HCT116 (cell line): Measurements from ENCODE around the gene VWA1. TPM values are rescaled to one million over a fixed set of nuclear protein-coding genes. Genes with fewer than 3 reads are reported as not detected.

ENCODE experiments used
- ATAC-seq: fragments of 200-7000 bp; cut with Tn5 transposase; 2 replicates; pipeline ENCODE4 v1.9.1; 2020; ENCODE audit warnings: mild to moderate bottlenecking, moderate library complexity
- BruUV-seq: library from RNA; stranded (reverse); fragments of 400-500 nt; replicated peaks from 2 replicates; lab custom pipeline; 2021; lab: Mats Ljungman, UMichigan
- CTCF ChIA-PET: fragments of 300-600 bp; sonication (Branson Sonifier 250); formaldehyde crosslinking; loops from one replicate; lab custom pipeline; 2021; ENCODE audit warnings: antibody characterized with exemption; lab: Charles Lee
- POLR2A ChIA-PET: fragments of 300-600, 350-600 bp; sonication (Branson Sonifier 250); formaldehyde crosslinking; loops from one replicate; lab custom pipeline; 2021; ENCODE audit warnings: antibody characterized with exemption; lab: Charles Lee
- RAD21 ChIA-PET, 2 experiments: fragments of 300-600 bp; sonication (Branson Sonifier 250); formaldehyde crosslinking; loops; one replicate each; lab custom pipeline; 2023; ENCODE audit warnings: low total read pairs in 2 of 2; ENCODE audit not compliant: uncharacterized antibody in 2 of 2, unreplicated experiment in 2 of 2, low non-redundant PET in 1 of 2; lab: Charles Lee
- DNase-seq: peaks from one replicate; pipeline ENCODE4 v3.0.0-alpha.2; 2010; ENCODE audit warnings: low read depth, low spot score
- H2AFZ ChIP-seq: fragments of 200-600 bp; shearing (Covaris generic), sonication (generic); 2 replicates; pipeline ENCODE4 v1.6.1; 2017; ENCODE audit warnings: low read depth, mixed run types, mixed read lengths, antibody characterized with exemption, low read length; ENCODE audit not compliant: poor library complexity, severe bottlenecking
- H3K27ac ChIP-seq: 2 replicates; pipeline ENCODE4 v1.5.1; 2012; ENCODE audit warnings: low read depth, low read length
- H3K27me3 ChIP-seq: fragments of 200-600 bp; sonication (generic); 2 replicates; pipeline ENCODE4 v1.6.1; 2016; ENCODE audit warnings: mixed run types, low read length, mixed read lengths; ENCODE audit not compliant: insufficient read depth
- H3K36me3 ChIP-seq, 2 experiments: fragments of 200-500 bp in 1 of 2; fragments of 200-600 bp in 1 of 2; sonication (Bioruptor generic) in 1 of 2; sonication (generic) in 1 of 2; 2 replicates each; pipeline versions ENCODE4 v1.5.1 to v1.6.1; 2014 to 2016; ENCODE audit warnings: low read length in 2 of 2, inconsistent platforms in 1 of 2, mixed read lengths in 1 of 2, mixed run types in 1 of 2; ENCODE audit not compliant: insufficient read depth in 2 of 2, control insufficient read depth in 1 of 2
- H3K4me1 ChIP-seq, 2 experiments: fragments of 200-600 bp in 1 of 2; sonication (generic) in 1 of 2; 2 replicates each; pipeline versions ENCODE4 v1.5.1 to v1.6.1; 2012 to 2017; ENCODE audit warnings: low read length in 2 of 2, inconsistent platforms in 1 of 2, mild to moderate bottlenecking in 1 of 2, mixed read lengths in 1 of 2, mixed run types in 1 of 2, moderate library complexity in 1 of 2; ENCODE audit not compliant: insufficient read depth in 2 of 2, control insufficient read depth in 1 of 2
- H3K4me2 ChIP-seq: fragments of 200-600 bp; sonication (generic); 2 replicates; pipeline ENCODE4 v1.6.1; 2017; ENCODE audit warnings: mixed run types, low read length, mixed read lengths
- H3K4me3 ChIP-seq, 2 experiments: fragments of 200-600 bp in 1 of 2; sonication (generic) in 1 of 2; replicated peaks in 1 of 2; 2 replicates each; pipeline ENCODE4 v1.5.1; 2011 to 2016; ENCODE audit warnings: low read length in 2 of 2, control low read depth in 1 of 2, low read depth in 1 of 2, mild to moderate bottlenecking in 1 of 2, mixed read lengths in 1 of 2, mixed run types in 1 of 2
- H3K79me2 ChIP-seq: fragments of 200-600 bp; sonication (generic); 2 replicates; pipeline ENCODE4 v1.6.1; 2017; ENCODE audit warnings: mild to moderate bottlenecking, mixed run types, low read length, moderate library complexity, mixed read lengths; ENCODE audit not compliant: insufficient read depth
- H3K9ac ChIP-seq: fragments of 200-600 bp; sonication (generic); 2 replicates; pipeline ENCODE4 v1.6.1; 2016; ENCODE audit warnings: low read length, mixed read lengths
- H3K9me2 ChIP-seq: fragments of 200-600 bp; sonication (generic), shearing (Covaris generic); 2 replicates; pipeline ENCODE4 v1.6.1; 2017; ENCODE audit warnings: mixed run types, mild to moderate bottlenecking, moderate library complexity; ENCODE audit not compliant: insufficient read depth
- H3K9me3 ChIP-seq, 2 experiments: fragments of 200-500 bp in 1 of 2; fragments of 200-600 bp in 1 of 2; sonication (Bioruptor generic) in 1 of 2; sonication (generic) in 1 of 2; 2 replicates each; pipeline ENCODE4 v1.6.1; 2014 to 2017; ENCODE audit warnings: low read length in 2 of 2, mixed read lengths in 2 of 2, inconsistent platforms in 1 of 2, low read depth in 1 of 2, mild to moderate bottlenecking in 1 of 2, mixed run types in 1 of 2, moderate library complexity in 1 of 2; ENCODE audit not compliant: control insufficient read depth in 1 of 2, insufficient read depth in 1 of 2
- H4K20me1 ChIP-seq: fragments of 200-600 bp; sonication (generic), shearing (Covaris generic); 2 replicates; pipeline ENCODE4 v1.6.1; 2017; ENCODE audit warnings: mixed run types, mild to moderate bottlenecking, moderate library complexity; ENCODE audit not compliant: insufficient read depth
- CEBPB ChIP-seq: IDR thresholded peaks from 2 replicates; pipeline ENCODE4 v1.6.1; 2012; ENCODE audit warnings: low read depth
- FOSL1 ChIP-seq: IDR thresholded peaks from 2 replicates; pipeline ENCODE4 v1.6.1; 2012; ENCODE audit warnings: low read depth
- RAD21 ChIP-seq: IDR thresholded peaks from 2 replicates; pipeline ENCODE4 v1.6.1; 2012; ENCODE audit warnings: low read depth, mild to moderate bottlenecking
- SIN3A ChIP-seq: IDR thresholded peaks from 2 replicates; pipeline ENCODE4 v1.6.1; 2012; ENCODE audit warnings: low read depth
- ZFX ChIP-seq: fragments of 450-650 bp; IDR thresholded peaks from 2 replicates; pipeline ENCODE4 v1.6.1; 2017
- intact Hi-C: fragments of 100-400 bp; cut with micrococcal nuclease; formaldehyde crosslinking; loops from 2 replicates; pipeline ENCODE4 v1.10.0; 2022
- total RNA-seq: library from RNA; stranded (reverse); gene quantifications from one replicate; pipeline ENCODE4 v1.2.1, GENCODE V29; 2021; ENCODE audit not compliant: unreplicated experiment
- TF ChIP-seq, protein P1 (sequence below): IDR thresholded peaks from 2 replicates; pipeline ENCODE4 v1.6.1; 2011; ENCODE audit warnings: mild to moderate bottlenecking, low read length, moderate library complexity; ENCODE audit not compliant: insufficient replicate concordance; ENCODE audit errors: extremely low read depth
- TF ChIP-seq, protein P2 (sequence below), 3 experiments: fragments of 200-600 bp in 1 of 3; sonication (generic) in 1 of 3; IDR thresholded peaks in 2 of 3; conservative IDR thresholded peaks in 1 of 3; 2 replicates each; pipeline ENCODE4 v1.5.1; 2012 to 2017; ENCODE audit warnings: low read depth in 2 of 3, low read length in 2 of 3, antibody characterized with exemption in 1 of 3, borderline replicate concordance in 1 of 3, control low read depth in 1 of 3, mild to moderate bottlenecking in 1 of 3, mixed read lengths in 1 of 3, mixed run types in 1 of 3, moderate library complexity in 1 of 3; ENCODE audit not compliant: insufficient read depth in 1 of 3

Gene VWA1
- total RNA-seq, 1 experiment from 2014 or later: 50.6 TPM

DNA sequence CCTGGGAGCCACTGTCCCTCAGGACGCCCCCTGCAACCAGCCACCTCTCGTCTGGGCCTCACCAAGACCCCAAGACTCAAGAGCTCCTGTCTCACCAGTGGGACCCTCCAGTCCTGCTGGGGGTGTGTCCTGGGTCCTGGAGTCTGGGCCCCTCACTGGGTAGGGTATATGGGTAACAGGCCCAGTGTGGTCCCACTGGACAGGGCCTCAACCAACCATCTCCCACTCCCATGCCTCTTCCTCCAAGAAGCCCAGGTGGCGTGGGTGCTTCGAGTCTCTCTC is 725 bp upstream of the VWA1 start:
- intact Hi-C loops: no loop called here
- Histone ChIP-seq H4K20me1 (no peaks in the 10 kb centered on the region), H3K36me3 (no peaks in the 10 kb centered on the region), H3K4me2 (peak overlapping the region; percentile 99), H3K9me3 (no peaks in the 10 kb centered on the region), H3K9ac (peak overlapping the region; percentile 88), H3K27ac (peak overlapping the region; percentile 99), H3K27me3 (no peaks in the 10 kb centered on the region), H3K79me2 (peaks cover 33% of the 10 kb centered on the region; the same call in 1 of the 2 replicates), H3K4me3 (peak overlapping the region; percentile 80 to 92), H2AFZ (no peak overlapping the region), H3K4me1 (peaks cover 45 to 64% of the 10 kb centered on the region in 2 experiments), H3K9me2 (no peaks in the 10 kb centered on the region)
- no TSS peak for BruUV-seq
- ChIA-PET RAD21 (interaction anchor here (1.2 to 1.4 kb wide), 2 partner anchors 10 to 29 kb away, joined by 3 read pairs; no protein-coding TSS in a partner anchor), CTCF (no interaction called here), POLR2A (no interaction called here)
- TF ChIP-seq RAD21 (no peak), FOSL1 (no peak), CEBPB (no peak)
- TF ChIP-seq, protein P1, sequence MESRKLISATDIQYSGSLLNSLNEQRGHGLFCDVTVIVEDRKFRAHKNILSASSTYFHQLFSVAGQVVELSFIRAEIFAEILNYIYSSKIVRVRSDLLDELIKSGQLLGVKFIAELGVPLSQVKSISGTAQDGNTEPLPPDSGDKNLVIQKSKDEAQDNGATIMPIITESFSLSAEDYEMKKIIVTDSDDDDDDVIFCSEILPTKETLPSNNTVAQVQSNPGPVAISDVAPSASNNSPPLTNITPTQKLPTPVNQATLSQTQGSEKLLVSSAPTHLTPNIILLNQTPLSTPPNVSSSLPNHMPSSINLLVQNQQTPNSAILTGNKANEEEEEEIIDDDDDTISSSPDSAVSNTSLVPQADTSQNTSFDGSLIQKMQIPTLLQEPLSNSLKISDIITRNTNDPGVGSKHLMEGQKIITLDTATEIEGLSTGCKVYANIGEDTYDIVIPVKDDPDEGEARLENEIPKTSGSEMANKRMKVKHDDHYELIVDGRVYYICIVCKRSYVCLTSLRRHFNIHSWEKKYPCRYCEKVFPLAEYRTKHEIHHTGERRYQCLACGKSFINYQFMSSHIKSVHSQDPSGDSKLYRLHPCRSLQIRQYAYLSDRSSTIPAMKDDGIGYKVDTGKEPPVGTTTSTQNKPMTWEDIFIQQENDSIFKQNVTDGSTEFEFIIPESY: no peak
- DNase-seq: no peak
- no peak for ATAC-seq

DNA sequence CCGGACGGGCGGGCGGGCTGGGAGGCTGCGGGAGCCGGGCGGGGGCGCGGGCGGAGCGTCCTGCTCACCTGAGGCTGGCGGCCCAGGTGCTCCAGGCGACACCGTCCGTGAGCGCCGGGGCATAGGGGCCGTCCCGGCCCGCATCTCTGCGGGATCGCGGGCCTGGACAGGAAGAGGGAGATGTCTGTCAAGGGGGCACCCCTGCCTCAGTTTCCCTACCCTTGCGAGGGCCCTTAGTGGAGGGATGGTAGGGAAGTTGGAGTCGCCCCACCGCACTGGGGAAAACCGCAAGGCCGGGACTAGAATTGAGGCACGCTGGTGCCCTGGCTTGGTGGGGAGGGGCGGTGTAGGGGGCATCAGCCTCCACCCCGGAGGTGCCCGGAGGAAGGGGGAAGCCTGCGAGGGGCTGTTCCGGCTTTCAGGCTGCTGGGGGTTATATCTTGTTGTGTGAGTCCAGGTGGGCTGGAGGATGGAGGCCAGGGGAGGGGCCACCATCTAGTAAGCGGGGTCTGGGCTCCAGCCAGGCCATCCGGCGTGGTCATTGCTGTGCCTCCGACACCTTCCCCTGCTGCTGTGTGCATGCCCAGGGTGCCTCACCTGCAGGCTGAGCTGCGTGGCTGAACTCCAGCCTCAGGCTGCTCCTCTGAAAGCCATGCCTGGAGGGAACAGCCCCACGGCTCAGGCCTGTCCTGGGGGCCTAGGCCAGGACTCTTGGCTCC is 580 bp downstream of the VWA1 start:
- peak overlapping the region; percentile 99 for H3K27ac ChIP-seq
- BruUV-seq: TSS peak; percentile 57
- CTCF ChIA-PET: no interaction called here
- peak; percentile 3 for ATAC-seq
- no peak overlapping the region for H2AFZ ChIP-seq
- RAD21 ChIA-PET: no interaction called here
- H3K9me2 ChIP-seq: no peaks in the 10 kb centered on the region
- no peak for TF ChIP-seq SIN3A
- TF ChIP-seq, protein P2, sequence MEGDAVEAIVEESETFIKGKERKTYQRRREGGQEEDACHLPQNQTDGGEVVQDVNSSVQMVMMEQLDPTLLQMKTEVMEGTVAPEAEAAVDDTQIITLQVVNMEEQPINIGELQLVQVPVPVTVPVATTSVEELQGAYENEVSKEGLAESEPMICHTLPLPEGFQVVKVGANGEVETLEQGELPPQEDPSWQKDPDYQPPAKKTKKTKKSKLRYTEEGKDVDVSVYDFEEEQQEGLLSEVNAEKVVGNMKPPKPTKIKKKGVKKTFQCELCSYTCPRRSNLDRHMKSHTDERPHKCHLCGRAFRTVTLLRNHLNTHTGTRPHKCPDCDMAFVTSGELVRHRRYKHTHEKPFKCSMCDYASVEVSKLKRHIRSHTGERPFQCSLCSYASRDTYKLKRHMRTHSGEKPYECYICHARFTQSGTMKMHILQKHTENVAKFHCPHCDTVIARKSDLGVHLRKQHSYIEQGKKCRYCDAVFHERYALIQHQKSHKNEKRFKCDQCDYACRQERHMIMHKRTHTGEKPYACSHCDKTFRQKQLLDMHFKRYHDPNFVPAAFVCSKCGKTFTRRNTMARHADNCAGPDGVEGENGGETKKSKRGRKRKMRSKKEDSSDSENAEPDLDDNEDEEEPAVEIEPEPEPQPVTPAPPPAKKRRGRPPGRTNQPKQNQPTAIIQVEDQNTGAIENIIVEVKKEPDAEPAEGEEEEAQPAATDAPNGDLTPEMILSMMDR (IDR thresholded peaks at IDR 0.05 in 2 of 3, conservative IDR thresholded peaks at IDR 0.05 in 1 of 3; ENCODE audit: borderline replicate concordance in 1 of 3, insufficient read depth in 1 of 3, low read depth in 2 of 3, low read length in 2 of 3): no peak
- TF ChIP-seq ZFX: peak; percentile 3; the same call in 1 of the 2 replicates
- TF ChIP-seq, all 23 proteins: peak for 1
- intact Hi-C loops: no loop called here
- Histone ChIP-seq H4K20me1 (no peaks in the 10 kb centered on the region), H3K79me2 (peaks cover 33% of the 10 kb centered on the region; the same call in 1 of the 2 replicates), H3K4me2 (peak overlapping the region; percentile 99), H3K9me3 (no peaks in the 10 kb centered on the region), H3K27me3 (no peaks in the 10 kb centered on the region), H3K4me1 (peaks cover 46 to 63% of the 10 kb centered on the region in 2 experiments), H3K9ac (peak overlapping the region; percentile 88), H3K4me3 (peak overlapping the region; percentile 80 to 92), H3K36me3 (no peaks in the 10 kb centered on the region)
- no peak for DNase-seq
- POLR2A ChIA-PET: no interaction called here
